ENCODE results near the gene FBH1.

The FBH1 gene

GRCh38 chr10:5891009-5891408 is 966 bp downstream of the FBH1 start:
- TF ChIP-seq POU2F2 (IDR thresholded peaks at IDR 0.05; ENCODE audit: low read depth, low read length) = no peak
- no peak for TF ChIP-seq TAF1 (IDR thresholded peaks at IDR 0.05; ENCODE audit: low read depth, low read length)
- TF ChIP-seq PAX5 (IDR thresholded peaks at IDR 0.05; ENCODE audit: insufficient read depth, low read length, severe bottlenecking) = no peak
- no peak for TF ChIP-seq SPI1 (IDR thresholded peaks at IDR 0.05; ENCODE audit: low read depth, low read length)
- TF ChIP-seq POLR2A (IDR thresholded peaks at IDR 0.05; ENCODE audit: low read depth, low read length) = no peak
- TF ChIP-seq POLR2AphosphoS5 (IDR thresholded peaks at IDR 0.05; ENCODE audit: low read depth, low read length) = no peak
- FAIRE-seq = no peak
- DNase-seq (ENCODE audit: insufficient read length, low spot score) = no peak

DNA sequence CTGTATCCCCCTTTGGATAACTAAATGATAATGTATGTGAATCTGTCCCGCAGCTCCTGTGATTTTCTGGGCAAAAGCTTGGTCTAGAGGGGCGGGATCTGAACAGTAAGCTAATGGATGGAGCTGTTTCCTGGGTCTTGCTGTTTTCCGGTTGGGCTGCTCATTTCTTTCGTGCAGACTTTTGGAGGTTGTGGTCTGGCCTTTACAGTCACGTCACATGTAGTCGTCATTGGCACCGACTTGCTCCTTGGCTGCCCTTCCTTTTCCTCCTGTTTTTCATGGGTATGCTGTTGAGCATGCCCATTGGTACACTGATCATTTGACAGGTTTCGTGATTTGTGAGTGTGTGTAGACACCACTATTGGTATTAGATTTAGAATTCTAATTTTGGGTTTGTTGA is 2.0 kb downstream of the FBH1 start:
- no peak for DNase-seq (ENCODE audit: insufficient read length, low spot score)
- no peak for FAIRE-seq

DNA sequence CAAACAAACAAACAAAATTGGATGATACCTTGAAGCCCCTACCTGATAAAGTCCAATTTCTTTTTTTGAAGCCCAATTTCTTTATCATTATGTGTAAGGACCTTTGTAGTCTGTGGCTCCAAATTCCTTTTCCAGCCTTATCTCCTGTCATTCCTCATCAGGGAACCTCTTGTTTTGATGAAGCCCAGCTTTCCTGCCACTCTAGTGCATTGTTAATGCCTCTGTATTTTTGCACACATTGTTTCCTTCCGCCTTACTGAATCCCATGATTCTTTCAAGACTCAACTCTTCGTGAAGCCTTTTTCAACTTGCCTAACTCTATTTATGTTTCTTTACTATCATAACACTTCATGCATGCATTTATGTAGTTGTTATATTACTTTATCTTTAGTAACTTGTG is 3.3 kb downstream of the FBH1 start:
- DNase-seq (ENCODE audit: insufficient read length, low spot score) (no peak), FAIRE-seq (no peak)
- TF ChIP-seq POLR2AphosphoS5 (IDR thresholded peaks at IDR 0.05; ENCODE audit: low read depth, low read length) (no peak), TAF1 (IDR thresholded peaks at IDR 0.05; ENCODE audit: low read depth, low read length) (no peak), SPI1 (IDR thresholded peaks at IDR 0.05; ENCODE audit: low read depth, low read length) (no peak), PAX5 (IDR thresholded peaks at IDR 0.05; ENCODE audit: insufficient read depth, low read length, severe bottlenecking) (no peak), POU2F2 (IDR thresholded peaks at IDR 0.05; ENCODE audit: low read depth, low read length) (no peak), POLR2A (IDR thresholded peaks at IDR 0.05; ENCODE audit: low read depth, low read length) (no peak)

More for the DNA sequence above, 2.0 kb downstream of the FBH1 start:
- TF ChIP-seq TAF1 (IDR thresholded peaks at IDR 0.05; ENCODE audit: low read depth, low read length) (no peak), POLR2A (IDR thresholded peaks at IDR 0.05; ENCODE audit: low read depth, low read length) (no peak), PAX5 (IDR thresholded peaks at IDR 0.05; ENCODE audit: insufficient read depth, low read length, severe bottlenecking) (no peak), POLR2AphosphoS5 (IDR thresholded peaks at IDR 0.05; ENCODE audit: low read depth, low read length) (no peak), POU2F2 (IDR thresholded peaks at IDR 0.05; ENCODE audit: low read depth, low read length) (no peak), SPI1 (IDR thresholded peaks at IDR 0.05; ENCODE audit: low read depth, low read length) (no peak)

DNA sequence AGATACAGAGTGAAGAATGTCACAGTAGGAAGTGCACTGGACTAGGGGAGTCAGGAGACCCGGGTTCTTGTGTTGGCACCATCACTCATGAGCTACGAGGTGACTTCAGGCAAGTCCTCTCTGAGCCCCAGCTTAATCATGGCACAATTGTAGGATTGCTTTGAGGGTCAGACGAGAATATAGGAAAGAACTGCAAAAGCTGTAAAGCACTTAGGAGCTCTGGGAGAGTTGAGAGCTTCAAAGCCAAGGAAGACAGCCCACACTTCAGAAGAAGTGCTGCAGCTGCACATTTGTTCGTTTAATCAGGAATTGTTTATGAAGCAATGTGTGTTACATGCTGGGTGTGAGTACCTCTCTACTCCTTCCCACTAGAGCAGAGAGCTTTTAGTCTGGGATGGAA is 4.4 kb downstream of the FBH1 start:
- no peak for DNase-seq (ENCODE audit: insufficient read length, low spot score)
- no peak for FAIRE-seq

DNA sequence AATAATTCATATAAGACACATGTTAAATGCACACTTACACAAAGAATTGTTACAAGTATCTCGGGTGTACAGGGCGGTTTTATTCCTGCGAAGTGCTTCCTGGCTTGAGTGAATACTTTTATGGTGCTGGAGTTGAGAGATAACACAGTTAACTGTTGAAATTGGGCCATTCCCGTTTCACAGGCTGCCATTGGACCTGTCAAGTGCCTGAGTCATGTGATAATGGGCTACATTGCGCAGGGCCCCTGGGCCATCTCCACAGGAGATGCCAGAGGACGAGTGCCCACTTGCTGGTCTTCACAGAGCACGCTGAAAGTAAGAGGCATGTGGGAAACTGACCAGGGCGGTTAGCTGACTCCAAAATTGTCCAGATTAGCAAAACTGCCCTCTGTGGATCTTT is 4.8 kb downstream of the FBH1 start:
- FAIRE-seq = no peak
- DNase-seq (ENCODE audit: insufficient read length, low spot score) = no peak

More for the DNA sequence above, 4.4 kb downstream of the FBH1 start:
- TF ChIP-seq POLR2A (IDR thresholded peaks at IDR 0.05; ENCODE audit: low read depth, low read length) = no peak
- TF ChIP-seq TAF1 (IDR thresholded peaks at IDR 0.05; ENCODE audit: low read depth, low read length) = no peak
- no peak for TF ChIP-seq PAX5 (IDR thresholded peaks at IDR 0.05; ENCODE audit: insufficient read depth, low read length, severe bottlenecking)
- TF ChIP-seq POLR2AphosphoS5 (IDR thresholded peaks at IDR 0.05; ENCODE audit: low read depth, low read length) = no peak
- TF ChIP-seq SPI1 (IDR thresholded peaks at IDR 0.05; ENCODE audit: low read depth, low read length) = no peak

GRCh38 chr10:5895365-5895764 is 5.3 kb downstream of the FBH1 start:
- FAIRE-seq = no peak
- TF ChIP-seq SPI1 (IDR thresholded peaks at IDR 0.05; ENCODE audit: low read depth, low read length) (no peak), POLR2AphosphoS5 (IDR thresholded peaks at IDR 0.05; ENCODE audit: low read depth, low read length) (no peak), POLR2A (IDR thresholded peaks at IDR 0.05; ENCODE audit: low read depth, low read length) (no peak), PAX5 (IDR thresholded peaks at IDR 0.05; ENCODE audit: insufficient read depth, low read length, severe bottlenecking) (no peak), POU2F2 (IDR thresholded peaks at IDR 0.05; ENCODE audit: low read depth, low read length) (no peak), TAF1 (IDR thresholded peaks at IDR 0.05; ENCODE audit: low read depth, low read length) (no peak)
- no peak for DNase-seq (ENCODE audit: insufficient read length, low spot score)

More for the DNA sequence above, 4.8 kb downstream of the FBH1 start:
- TF ChIP-seq TAF1 (IDR thresholded peaks at IDR 0.05; ENCODE audit: low read depth, low read length) = no peak
- TF ChIP-seq SPI1 (IDR thresholded peaks at IDR 0.05; ENCODE audit: low read depth, low read length) = no peak

DNA sequence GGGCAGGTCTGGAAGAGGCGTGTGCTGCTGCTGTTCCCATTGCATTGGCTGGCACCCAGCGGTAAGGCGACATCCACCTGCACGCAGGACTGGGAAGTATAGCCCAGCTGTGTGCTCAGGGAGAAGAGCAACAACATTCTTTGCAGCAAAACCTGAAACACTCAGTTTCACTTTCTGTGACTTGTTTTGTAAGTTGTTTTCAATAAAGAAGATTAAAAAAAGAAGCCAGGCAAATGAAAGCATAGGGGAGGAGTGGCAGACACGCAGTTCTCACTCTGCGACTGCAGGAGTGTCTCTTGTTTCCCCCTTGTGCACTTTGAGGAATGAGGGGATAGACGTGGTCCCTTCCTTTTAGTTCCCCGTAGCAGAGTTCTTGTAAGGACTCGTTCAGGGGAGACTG is 5.8 kb downstream of the FBH1 start:
- peak; percentile 25 for DNase-seq (ENCODE audit: insufficient read length, low spot score)
- FAIRE-seq = peak; percentile 81
- TF ChIP-seq POLR2A (IDR thresholded peaks at IDR 0.05; ENCODE audit: low read depth, low read length) (no peak), SPI1 (IDR thresholded peaks at IDR 0.05; ENCODE audit: low read depth, low read length) (no peak), TAF1 (IDR thresholded peaks at IDR 0.05; ENCODE audit: low read depth, low read length) (no peak), PAX5 (IDR thresholded peaks at IDR 0.05; ENCODE audit: insufficient read depth, low read length, severe bottlenecking) (no peak), POU2F2 (IDR thresholded peaks at IDR 0.05; ENCODE audit: low read depth, low read length) (no peak), POLR2AphosphoS5 (IDR thresholded peaks at IDR 0.05; ENCODE audit: low read depth, low read length) (no peak)

GRCh38 chr10:5896208-5897052 is 6.4 kb downstream of the FBH1 start:
- DNase-seq (ENCODE audit: insufficient read length, low spot score) (no peak), FAIRE-seq (no peak)
- TF ChIP-seq POLR2AphosphoS5 (IDR thresholded peaks at IDR 0.05; ENCODE audit: low read depth, low read length) (peak; percentile 35; the same call in 1 of the 2 replicates), POLR2A (IDR thresholded peaks at IDR 0.05; ENCODE audit: low read depth, low read length) (0 out of 2 replicates have a peak, but pooled peaks have one; percentile 20), SPI1 (IDR thresholded peaks at IDR 0.05; ENCODE audit: low read depth, low read length) (no peak)

GRCh38 chr10:5897053-5897340 is 7.0 kb downstream of the FBH1 start:
- DNase-seq (ENCODE audit: insufficient read length, low spot score) = no peak
- FAIRE-seq = no peak
- TF ChIP-seq PAX5 (IDR thresholded peaks at IDR 0.05; ENCODE audit: insufficient read depth, low read length, severe bottlenecking) (no peak), POLR2A (IDR thresholded peaks at IDR 0.05; ENCODE audit: low read depth, low read length) (no peak), POU2F2 (IDR thresholded peaks at IDR 0.05; ENCODE audit: low read depth, low read length) (no peak), POLR2AphosphoS5 (IDR thresholded peaks at IDR 0.05; ENCODE audit: low read depth, low read length) (no peak), TAF1 (IDR thresholded peaks at IDR 0.05; ENCODE audit: low read depth, low read length) (no peak), SPI1 (IDR thresholded peaks at IDR 0.05; ENCODE audit: low read depth, low read length) (no peak)

DNA sequence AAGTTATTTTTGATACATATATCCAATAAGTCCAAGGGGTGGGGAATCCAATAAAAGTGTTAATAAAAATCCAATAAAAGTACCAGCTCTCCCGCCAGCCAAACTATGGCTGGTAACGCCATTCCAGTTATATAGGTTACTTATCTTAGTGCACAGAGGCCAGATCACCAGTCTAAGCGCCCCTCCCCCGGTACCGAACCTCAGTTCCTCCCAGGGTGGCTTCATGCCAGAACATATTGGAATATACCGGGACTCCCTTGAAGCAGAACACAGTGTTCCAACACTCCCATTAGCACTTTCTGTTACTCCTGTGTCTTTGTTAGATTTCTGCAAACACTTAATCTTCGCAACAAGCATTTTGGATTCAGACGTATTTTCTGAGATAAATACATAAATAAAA is 7.5 kb downstream of the FBH1 start:
- TF ChIP-seq SPI1 (IDR thresholded peaks at IDR 0.05; ENCODE audit: low read depth, low read length) (no peak), PAX5 (IDR thresholded peaks at IDR 0.05; ENCODE audit: insufficient read depth, low read length, severe bottlenecking) (no peak), POLR2AphosphoS5 (IDR thresholded peaks at IDR 0.05; ENCODE audit: low read depth, low read length) (no peak), TAF1 (IDR thresholded peaks at IDR 0.05; ENCODE audit: low read depth, low read length) (no peak), POLR2A (IDR thresholded peaks at IDR 0.05; ENCODE audit: low read depth, low read length) (no peak), POU2F2 (IDR thresholded peaks at IDR 0.05; ENCODE audit: low read depth, low read length) (no peak)
- FAIRE-seq = no peak
- no peak for DNase-seq (ENCODE audit: insufficient read length, low spot score)

Measured in GM12891 (cell line).